HG02610 (cell line): Measurements from ENCODE around the gene GABARAPL2.

ENCODE experiments used
- ATAC-seq: cut with Tn5 transposase; IDR thresholded peaks from one replicate; pipeline ENCODE4 v1.9.1; 2021; ENCODE audit warnings: mild to moderate bottlenecking, moderate library complexity; ENCODE audit not compliant: unreplicated experiment

The GABARAPL2 gene

GRCh38 chr16:75552951-75553350 is 13.2 kb upstream of the GABARAPL2 start:
- ATAC-seq, result no peak

- ATAC-seq, result no peak
Measured at GRCh38 chr16:75555213-75555706, 10.9 kb upstream of the GABARAPL2 start.

GRCh38 chr16:75555707-75556430 is 10.3 kb upstream of the GABARAPL2 start, which contains the start of gene TMEM231:
TMEM231 (minus strand) TSS chr16:75556252; CDS start chr16:75556209, 43 bp downstream.
- ATAC-seq, result peak; percentile 97

- no peak for ATAC-seq
Measured at GRCh38 chr16:75556431-75556950, 9.7 kb upstream of the GABARAPL2 start.

- ATAC-seq, result no peak
Measured at GRCh38 chr16:75558846-75559401, 7.3 kb upstream of the GABARAPL2 start.

- no peak for ATAC-seq
Measured at GRCh38 chr16:75559564-75560372, 6.4 kb upstream of the GABARAPL2 start.

DNA sequence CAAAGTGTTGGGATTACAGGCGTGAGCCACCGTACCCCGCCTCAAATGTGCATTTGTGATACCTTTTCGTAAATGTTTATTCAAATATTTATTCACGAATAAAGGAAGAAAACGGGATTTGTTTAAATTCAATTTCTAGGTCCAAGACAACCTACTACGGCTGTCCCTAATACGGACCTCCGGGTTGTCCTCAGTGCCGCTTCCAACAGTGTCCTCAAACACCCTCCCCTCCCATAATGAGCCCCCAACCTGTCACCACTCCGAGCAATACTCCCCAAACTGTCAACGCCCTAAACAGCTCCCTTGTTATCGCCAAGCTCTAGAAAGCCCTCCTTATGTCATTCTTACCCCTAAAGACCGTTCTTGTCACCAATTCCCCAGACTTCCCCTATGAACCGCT is 539 bp upstream of the GABARAPL2 start:
- ATAC-seq, result peak; percentile 1

DNA sequence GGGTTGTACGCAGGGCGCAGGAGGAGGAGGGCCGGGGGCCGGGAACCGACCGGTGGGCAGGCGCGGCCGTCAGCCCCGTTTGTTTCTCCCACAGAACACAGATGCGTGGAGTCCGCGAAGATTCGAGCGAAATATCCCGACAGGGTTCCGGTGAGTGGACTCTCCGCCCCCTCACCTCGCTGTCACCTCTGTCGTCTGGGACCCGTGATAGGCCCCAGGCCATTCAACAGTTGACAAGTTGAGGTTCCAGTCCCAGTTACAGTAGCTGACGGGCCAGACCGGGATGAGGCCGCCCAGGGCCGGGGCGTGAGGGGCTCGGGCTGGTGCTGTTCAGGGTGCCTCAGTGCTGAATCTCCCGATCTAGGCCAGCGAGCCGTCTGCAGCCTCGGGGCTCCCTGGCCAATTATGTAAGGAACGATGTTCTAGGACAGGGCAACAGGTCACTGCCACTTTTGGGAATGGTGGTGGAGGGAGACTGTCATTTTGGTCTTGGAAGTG is 628 bp downstream of the GABARAPL2 start:
- peak; percentile 3 for ATAC-seq

DNA sequence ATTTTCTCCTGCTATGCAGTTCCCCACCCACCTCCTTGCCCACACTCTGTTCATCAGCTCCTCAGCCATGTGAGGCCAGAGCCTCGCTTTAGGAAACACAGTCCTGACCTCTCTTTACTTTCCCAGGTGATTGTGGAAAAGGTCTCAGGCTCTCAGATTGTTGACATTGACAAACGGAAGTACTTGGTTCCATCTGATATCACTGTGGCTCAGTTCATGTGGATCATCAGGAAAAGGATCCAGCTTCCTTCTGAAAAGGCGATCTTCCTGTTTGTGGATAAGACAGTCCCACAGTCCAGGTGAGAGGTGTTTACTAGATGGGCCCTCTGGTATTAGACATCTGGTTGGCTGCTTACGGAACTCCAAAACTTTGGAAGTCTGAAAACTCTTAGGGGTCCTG is 1.7 kb downstream of the GABARAPL2 start:
- no peak for ATAC-seq

DNA sequence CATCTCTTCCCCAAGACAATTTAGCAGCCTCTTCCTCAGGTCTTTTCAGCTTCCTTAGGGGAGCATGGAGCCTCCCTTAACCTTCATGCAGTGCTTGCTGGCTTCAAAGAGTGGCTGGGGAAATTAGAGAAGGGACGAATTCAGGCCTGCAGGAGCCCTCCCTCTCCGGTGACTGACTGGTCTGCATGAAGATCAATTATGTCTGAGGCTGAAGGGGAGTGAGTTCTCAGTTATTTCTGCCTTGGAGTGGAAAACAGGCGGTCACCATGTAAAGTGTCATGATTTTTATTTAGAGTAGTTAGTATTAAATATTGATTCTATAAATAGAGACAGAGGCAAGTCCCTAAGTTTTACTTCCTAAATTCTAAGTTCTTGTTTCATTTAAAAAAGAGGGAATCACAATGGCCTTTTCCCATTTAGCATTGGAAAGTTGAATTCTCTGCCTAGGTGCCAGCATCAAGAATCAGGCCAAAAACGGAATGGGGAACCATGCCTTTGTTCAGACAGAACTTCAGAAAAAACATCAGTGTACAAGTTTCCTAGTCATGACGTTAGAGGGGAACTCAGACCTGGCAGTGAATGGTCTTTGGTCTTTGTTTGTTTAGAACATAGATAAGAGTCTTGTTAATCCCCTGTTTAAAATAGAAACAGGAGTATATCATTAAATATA is 4.4 kb downstream of the GABARAPL2 start:
- no peak for ATAC-seq

- no peak for ATAC-seq
Measured at GRCh38 chr16:75572864-75573542, 6.8 kb downstream of the GABARAPL2 start.

- no peak for ATAC-seq
Measured at GRCh38 chr16:75573955-75574354, 7.8 kb downstream of the GABARAPL2 start.

- ATAC-seq, result no peak
Measured at GRCh38 chr16:75575958-75576357, 9.8 kb downstream of the GABARAPL2 start.

DNA sequence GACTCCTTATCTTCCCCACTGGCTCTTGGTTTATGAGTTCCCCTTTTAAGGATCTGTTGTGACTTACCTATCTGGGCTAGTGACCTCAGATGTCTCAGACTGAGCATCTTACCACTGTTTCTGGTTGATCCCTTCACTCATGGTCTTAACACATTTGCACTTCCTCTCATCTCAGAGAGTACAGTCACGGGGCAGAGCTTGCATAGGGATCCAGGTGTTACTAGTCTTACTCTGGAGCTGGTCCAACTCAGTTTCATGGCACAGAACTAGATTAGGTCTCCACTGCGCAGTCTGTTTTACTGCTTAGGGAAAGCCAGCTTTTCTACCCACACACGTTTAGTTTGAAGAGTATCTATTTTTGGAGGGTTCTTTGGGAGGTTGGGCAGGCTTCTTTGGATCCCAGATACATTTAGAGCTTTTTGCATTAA is 10.2 kb downstream of the GABARAPL2 start:
- peak; percentile 70 for ATAC-seq

DNA sequence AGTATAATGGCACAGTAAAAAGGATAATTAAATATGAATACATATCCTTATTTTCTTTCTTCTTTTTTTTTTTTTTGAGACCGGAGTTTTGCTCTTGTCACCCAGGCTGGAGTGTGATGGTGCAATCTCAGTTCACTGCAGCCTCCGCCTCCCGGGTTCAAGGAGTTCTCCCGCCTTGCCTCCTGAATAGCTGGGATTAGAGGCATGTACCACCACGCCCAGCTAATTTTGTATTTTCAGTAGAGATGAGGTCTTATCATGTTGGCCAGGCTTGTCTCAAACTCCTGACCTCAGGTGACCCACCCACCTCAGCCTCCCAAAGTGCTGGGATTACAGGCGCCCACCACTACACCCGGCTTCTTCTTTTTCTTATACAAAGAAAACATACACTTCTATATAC is 12.0 kb downstream of the GABARAPL2 start:
- ATAC-seq, result no peak

DNA sequence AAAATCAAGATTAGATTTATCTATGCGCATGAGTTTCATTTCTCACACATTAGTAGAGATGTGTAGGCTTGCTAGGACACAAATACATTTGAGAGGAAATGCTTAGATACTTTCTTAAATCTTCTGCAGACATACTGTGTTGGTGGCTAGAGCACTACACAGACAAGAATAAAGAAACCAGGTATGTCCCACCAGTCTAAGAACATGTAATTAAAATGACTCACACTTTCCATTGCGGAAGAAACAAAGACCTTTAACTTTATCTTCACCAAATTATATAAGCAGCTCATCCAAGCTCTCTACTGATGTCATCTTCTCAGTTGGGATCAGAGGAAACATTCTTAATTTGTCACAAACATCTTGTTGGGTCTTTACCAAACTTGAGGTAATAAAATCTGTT is 12.5 kb downstream of the GABARAPL2 start:
- no peak for ATAC-seq

DNA sequence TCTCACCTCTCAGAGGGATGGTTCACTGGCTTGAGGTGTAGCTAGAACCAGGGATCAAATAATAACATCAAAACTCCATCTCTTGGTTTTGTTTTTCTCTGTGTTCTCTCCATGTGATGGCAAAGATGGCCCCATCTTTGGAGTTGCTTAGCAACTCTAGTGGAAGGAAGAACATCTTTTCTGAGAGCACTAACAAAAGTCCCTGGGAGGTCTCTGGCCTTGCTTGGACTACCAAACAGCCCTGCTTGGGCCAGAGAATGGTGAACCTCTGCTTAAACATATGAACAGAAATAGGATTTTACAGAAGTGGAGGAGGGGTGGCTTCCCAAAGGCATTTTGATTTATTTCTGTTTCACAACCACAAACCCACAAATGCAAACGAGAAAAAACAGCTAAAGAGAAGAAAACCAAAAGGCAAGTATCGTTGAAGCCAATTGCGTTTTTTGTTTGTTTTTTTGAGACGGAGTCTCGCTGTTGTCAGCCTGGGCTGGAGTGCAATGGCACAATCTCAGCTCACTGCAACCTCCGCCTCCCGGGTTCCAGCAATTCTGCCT is 13.2 kb downstream of the GABARAPL2 start:
- no peak for ATAC-seq

GRCh38 chr16:75584108-75584507 is 17.9 kb downstream of the GABARAPL2 start:
- ATAC-seq, result peak; percentile 42

DNA sequence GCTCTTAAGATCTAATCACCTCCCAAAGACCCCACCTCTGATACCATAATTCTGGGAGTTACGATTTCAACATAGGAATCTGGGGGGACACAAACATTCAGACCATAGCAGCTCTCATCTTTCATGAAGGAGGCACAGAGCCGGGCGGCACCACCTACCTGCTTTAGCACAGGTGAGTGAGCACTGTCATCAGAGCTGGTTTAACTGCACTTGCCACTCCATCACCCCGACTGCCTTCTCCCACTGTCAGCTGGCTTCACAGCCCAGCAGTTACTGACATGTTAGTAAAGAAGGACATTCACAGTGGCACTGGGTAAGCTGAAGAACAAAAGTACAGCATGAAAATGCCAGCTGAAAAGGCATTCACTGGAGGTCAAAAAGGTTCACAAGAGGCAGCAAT is 22.5 kb downstream of the GABARAPL2 start:
- no peak for ATAC-seq

DNA sequence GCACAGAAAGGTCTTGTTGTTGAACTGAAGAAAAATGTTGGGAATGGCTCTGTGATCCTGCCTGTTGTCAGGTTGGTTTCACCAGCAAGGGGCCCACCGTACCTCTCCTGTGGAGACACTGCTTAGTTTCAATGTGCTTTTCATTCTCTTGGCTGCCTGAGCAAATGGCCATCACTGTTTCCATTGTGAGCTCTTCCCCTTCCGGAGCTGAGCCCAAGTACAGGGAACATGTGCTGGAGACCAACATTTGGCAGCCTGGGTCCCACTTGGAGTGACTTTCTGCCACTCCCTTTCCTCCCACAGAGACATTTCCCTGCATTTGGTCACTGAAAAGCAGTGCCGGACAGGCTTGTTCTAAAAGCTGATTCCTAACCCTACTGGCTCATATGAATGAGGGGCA is 23.1 kb downstream of the GABARAPL2 start:
- ATAC-seq, result no peak
